GM15510 (cell line): ENCODE data around the gene ADAMTS18.

Experiments used
- POLR2A ChIP-seq: IDR thresholded peaks from 3 replicates; pipeline ENCODE4 v1.6.1; 2011; ENCODE audit warnings: borderline replicate concordance; ENCODE audit not compliant: insufficient read length; ENCODE audit errors: extremely low read depth

The ADAMTS18 gene

DNA sequence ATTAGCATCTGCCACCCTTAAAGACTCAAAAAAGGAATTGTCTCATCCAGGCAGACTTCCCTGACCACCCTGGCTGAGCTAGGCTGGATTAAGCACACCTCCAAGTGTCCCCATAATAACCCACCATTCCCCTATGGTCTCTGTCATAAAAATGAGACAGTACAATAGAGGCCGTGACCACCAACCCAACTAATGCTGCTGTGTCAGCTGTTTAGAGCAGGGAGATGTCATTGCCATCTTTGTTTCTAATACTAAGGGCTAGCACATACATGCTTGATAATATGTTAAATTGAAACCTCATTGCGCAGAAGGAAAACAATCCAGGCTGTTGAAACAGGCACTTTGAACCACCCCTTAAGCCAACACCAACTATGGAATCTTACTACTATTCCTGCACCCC lies 7.2 kb upstream of the ADAMTS18 start:
- TF ChIP-seq POLR2A = no peak

DNA sequence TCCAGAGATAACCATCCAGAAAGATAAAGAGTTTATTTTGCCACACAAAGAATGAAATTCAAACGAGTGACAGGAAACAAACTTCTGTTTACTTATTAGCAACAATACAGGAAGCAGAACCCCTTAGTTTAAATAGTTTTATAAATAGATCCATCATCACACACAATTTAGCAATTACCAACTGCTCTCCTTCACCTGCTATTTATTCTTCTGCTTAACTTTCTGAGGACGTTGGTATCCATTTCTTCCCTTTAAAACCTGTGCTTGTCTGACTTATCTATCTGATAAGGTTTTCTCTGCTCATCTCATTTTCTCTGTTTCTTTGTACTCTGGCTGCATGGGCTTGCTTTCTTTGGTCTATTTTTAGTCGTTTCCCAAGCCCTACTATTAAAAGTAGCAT lies 4.3 kb upstream of the ADAMTS18 start:
- no peak for TF ChIP-seq POLR2A

DNA sequence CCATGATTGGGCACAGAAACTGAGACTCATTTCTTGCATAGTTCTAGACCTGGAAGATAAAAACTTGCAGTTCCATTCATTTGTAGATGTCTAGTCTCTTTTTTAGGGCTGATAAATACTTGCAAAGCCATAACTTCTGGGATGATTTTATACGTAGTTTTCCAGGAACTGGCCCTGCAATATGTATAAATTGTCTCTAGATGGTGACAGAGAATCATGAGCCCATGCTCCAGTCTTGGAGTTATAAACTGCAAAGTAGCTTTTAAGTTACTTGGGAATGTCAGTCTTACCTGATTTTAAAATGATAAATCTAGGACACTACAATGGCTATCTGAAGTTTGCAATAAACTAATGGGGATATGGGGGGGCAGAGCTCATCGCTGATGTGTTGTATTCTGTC lies 3.0 kb upstream of the ADAMTS18 start:
- no peak for TF ChIP-seq POLR2A

GRCh38 chr16:77435272-77435820 lies 512 bp upstream of the ADAMTS18 start:
- no peak for TF ChIP-seq POLR2A

GRCh38 chr16:77434022-77434529 lies 758 bp downstream of the ADAMTS18 start:
- no peak for TF ChIP-seq POLR2A

DNA sequence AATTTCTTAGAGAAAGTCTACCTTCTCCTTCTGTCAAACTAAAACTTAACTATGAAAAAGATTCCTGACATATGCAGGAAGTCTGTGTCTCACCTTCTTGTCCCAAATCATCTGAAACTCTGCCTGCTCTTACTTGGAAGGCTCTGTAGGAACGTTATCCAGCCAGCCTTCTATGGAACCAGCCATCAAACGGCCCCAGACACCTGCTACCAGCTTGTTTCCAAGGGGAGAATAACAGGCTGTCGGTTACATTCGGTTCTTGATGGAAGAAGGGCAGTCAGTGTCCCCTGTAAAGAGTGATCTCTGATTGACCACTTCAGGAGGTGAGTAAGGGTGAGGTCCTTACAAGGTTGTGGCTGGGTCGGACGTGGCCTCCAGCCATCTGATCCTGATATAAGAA lies 1.7 kb downstream of the ADAMTS18 start:
- no peak for TF ChIP-seq POLR2A

GRCh38 chr16:77432264-77432663 lies 2.6 kb downstream of the ADAMTS18 start:
- no peak for TF ChIP-seq POLR2A

DNA sequence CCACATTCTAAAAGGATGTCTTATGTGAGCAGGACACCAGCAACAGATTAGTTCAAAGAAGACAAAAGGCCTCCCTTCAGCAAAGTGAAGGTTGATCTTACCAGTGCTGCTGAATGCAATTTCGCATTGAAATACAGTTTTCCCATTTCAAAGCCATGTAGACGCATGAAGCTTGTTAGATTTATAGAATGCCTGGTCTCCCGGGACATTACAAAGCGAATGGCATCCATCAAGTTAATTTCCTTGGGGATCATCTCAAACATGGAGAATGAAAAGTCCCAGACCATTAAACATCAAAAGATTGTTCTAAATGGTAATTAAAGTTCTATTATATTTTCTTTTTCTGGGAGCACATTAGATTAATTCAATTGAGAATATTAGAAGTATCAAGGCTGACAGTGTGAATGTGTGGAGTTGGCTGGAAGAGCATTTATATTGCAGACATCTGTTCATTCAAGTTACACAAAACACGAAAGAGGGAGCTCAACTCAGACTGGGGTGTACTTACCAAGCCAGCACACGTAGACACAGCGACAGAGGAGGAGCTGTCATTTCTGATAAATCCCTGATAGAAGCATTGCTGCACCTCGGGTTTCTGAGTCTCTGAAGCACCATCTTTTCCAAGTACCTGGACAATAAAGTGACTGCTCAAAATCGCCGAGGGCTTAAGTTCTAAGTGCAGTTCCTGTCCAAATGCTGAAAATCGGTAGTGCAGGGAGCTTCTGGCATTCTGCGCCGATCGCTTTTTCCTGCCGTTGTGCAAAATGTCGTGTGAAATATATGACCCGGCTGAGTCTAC lies 3.8 kb downstream of the ADAMTS18 start:
- TF ChIP-seq POLR2A = no peak

- no peak for TF ChIP-seq POLR2A
Measured at GRCh38 chr16:77430360-77430759, 4.5 kb downstream of the ADAMTS18 start.

GRCh38 chr16:77424871-77425604 lies 9.8 kb downstream of the ADAMTS18 start:
- TF ChIP-seq POLR2A = no peak

- TF ChIP-seq POLR2A = no peak
Measured at GRCh38 chr16:77422196-77422784, 12.5 kb downstream of the ADAMTS18 start.

- TF ChIP-seq POLR2A = no peak
Measured at GRCh38 chr16:77416939-77417480, 17.8 kb downstream of the ADAMTS18 start.

- TF ChIP-seq POLR2A = no peak
Measured at GRCh38 chr16:77414752-77415231, 20.0 kb downstream of the ADAMTS18 start.

- no peak for TF ChIP-seq POLR2A
Measured at GRCh38 chr16:77410449-77410848, 24.4 kb downstream of the ADAMTS18 start.

GRCh38 chr16:77409311-77409710 lies 25.5 kb downstream of the ADAMTS18 start:
- no peak for TF ChIP-seq POLR2A
